Neural cell (in vitro differentiated cells): ENCODE data around the gene LRP8. TPM values are rescaled to one million over a fixed set of nuclear protein-coding genes. Genes with fewer than 3 reads are reported as not detected.

Experiments
- H2AFZ ChIP-seq: fragments of 200-600, 300-800 bp; sonication (generic), shearing (Covaris generic); 2 replicates; pipeline ENCODE4 v1.6.0; 2014; ENCODE audit warnings: low read depth, mild to moderate bottlenecking, antibody characterized with exemption, low read length, moderate library complexity
- H3F3A ChIP-seq: fragments of 200-600 bp; shearing (Covaris generic); 2 replicates; pipeline ENCODE4 v1.6.1; 2016; ENCODE audit warnings: mild to moderate bottlenecking, moderate library complexity, mixed read lengths, antibody characterized with exemption, low read length; ENCODE audit not compliant: insufficient read depth, poor library complexity, severe bottlenecking
- H3K27ac ChIP-seq: fragments of 200-600, 300-800 bp; sonication (generic), shearing (Covaris generic); 2 replicates; pipeline ENCODE4 v1.5.1; 2014; ENCODE audit warnings: mild to moderate bottlenecking, low read length, moderate library complexity
- H3K27me3 ChIP-seq: fragments of 300-800, 200-600 bp; sonication (generic), shearing (Covaris generic); 2 replicates; pipeline ENCODE4 v1.6.0; 2014; ENCODE audit warnings: mild to moderate bottlenecking, low read depth, low read length, moderate library complexity; ENCODE audit not compliant: insufficient read depth
- H3K36me3 ChIP-seq: fragments of 300-800, 200-600 bp; sonication (generic), shearing (Covaris generic); 2 replicates; pipeline ENCODE4 v1.5.1; 2014; ENCODE audit warnings: mild to moderate bottlenecking, antibody characterized with exemption, low read length, moderate library complexity; ENCODE audit not compliant: insufficient read depth
- H3K4me2 ChIP-seq: fragments of 300-800, 200-600 bp; sonication (generic), shearing (Covaris generic); 2 replicates; pipeline ENCODE4 v1.6.0; 2014; ENCODE audit warnings: mild to moderate bottlenecking, low read length
- H3K4me3 ChIP-seq: fragments of 300-800, 200-600 bp; sonication (generic), shearing (Covaris generic); 2 replicates; pipeline ENCODE4 v1.5.1; 2014; ENCODE audit warnings: mild to moderate bottlenecking, low read length, moderate library complexity
- H3K79me2 ChIP-seq: fragments of 200-600 bp; shearing (Covaris generic); replicated peaks from 2 replicates; pipeline ENCODE4 v1.6.0; 2014; ENCODE audit warnings: mild to moderate bottlenecking, low read length, moderate library complexity; ENCODE audit not compliant: insufficient read depth
- H3K9ac ChIP-seq: fragments of 300-800, 200-600 bp; sonication (generic), shearing (Covaris generic); 2 replicates; pipeline ENCODE4 v1.6.1; 2016; ENCODE audit warnings: mild to moderate bottlenecking, low read length, mixed read lengths
- H3K9me2 ChIP-seq: fragments of 200-600 bp; shearing (Covaris generic); 2 replicates; pipeline ENCODE4 v1.6.1; 2016; ENCODE audit warnings: mild to moderate bottlenecking, low read length, mixed read lengths; ENCODE audit not compliant: insufficient read depth
- H3K9me3 ChIP-seq: fragments of 200-600, 300-800 bp; sonication (generic), shearing (Covaris generic); 2 replicates; pipeline ENCODE4 v1.6.1; 2016; ENCODE audit warnings: mild to moderate bottlenecking, mixed run types, low read length, moderate library complexity, mixed read lengths
- H4K20me1 ChIP-seq: fragments of 200-600 bp; shearing (Covaris generic); 2 replicates; pipeline ENCODE4 v1.6.1; 2016; ENCODE audit warnings: mild to moderate bottlenecking, mixed run types; ENCODE audit not compliant: insufficient read depth
- CTCF ChIP-seq: fragments of 450-650 bp; IDR thresholded peaks from 2 replicates; pipeline ENCODE4 v1.5.1; 2014; ENCODE audit warnings: antibody characterized with exemption, mild to moderate bottlenecking, moderate library complexity; ENCODE audit not compliant: poor library complexity, severe bottlenecking
- EP300 ChIP-seq: fragments of 450-650 bp; conservative IDR thresholded peaks from 2 replicates; pipeline ENCODE4 v1.6.1; 2014; ENCODE audit warnings: antibody characterized with exemption, mild to moderate bottlenecking, moderate library complexity; ENCODE audit not compliant: poor library complexity, severe bottlenecking
- EZH2 ChIP-seq: fragments of 200-600, 300-800 bp; shearing (Covaris generic), sonication (generic); IDR thresholded peaks from 2 replicates; pipeline ENCODE4 v1.6.1; 2014; ENCODE audit warnings: antibody characterized with exemption, low read length, borderline replicate concordance, mild to moderate bottlenecking; ENCODE audit not compliant: insufficient read depth, poor library complexity, severe bottlenecking
- MXI1 ChIP-seq: fragments of 450-650 bp; conservative IDR thresholded peaks from 2 replicates; pipeline ENCODE4 v1.6.1; 2014; ENCODE audit warnings: antibody characterized with exemption, mild to moderate bottlenecking; ENCODE audit not compliant: poor library complexity, severe bottlenecking
- POLR2AphosphoS5 ChIP-seq: IDR thresholded peaks from 2 replicates; pipeline ENCODE4 v1.6.1; 2012
- RAD21 ChIP-seq: fragments of 450-650 bp; conservative IDR thresholded peaks from 2 replicates; pipeline ENCODE4 v1.6.1; 2014; ENCODE audit warnings: antibody characterized with exemption, mild to moderate bottlenecking, moderate library complexity
- REST ChIP-seq: IDR thresholded peaks from 2 replicates; pipeline ENCODE4 v1.6.1; 2012; ENCODE audit warnings: borderline replicate concordance
- SMC3 ChIP-seq: fragments of 450-650 bp; conservative IDR thresholded peaks from 2 replicates; pipeline ENCODE4 v1.6.1; 2014; ENCODE audit warnings: antibody characterized with exemption, mild to moderate bottlenecking, moderate library complexity; ENCODE audit not compliant: poor library complexity
- TAF1 ChIP-seq: IDR thresholded peaks from 2 replicates; pipeline ENCODE4 v1.6.1; 2012; ENCODE audit warnings: low read depth
- polyA plus RNA-seq: library from polyadenylated mRNA; depleted of rRNA; stranded (reverse); fragments of >200 nt; gene quantifications from 2 replicates; pipeline ENCODE4 v1.2.3, GENCODE V29; 2014

Gene LRP8
- polyA plus RNA-seq, 1 donor from 2014 or later: 65.8 TPM

- Histone ChIP-seq H3K4me2 (peak overlapping the region; percentile 32), H3K36me3 (no peaks in the 10 kb centered on the region), H3K9me3 (no peaks in the 10 kb centered on the region), H3K27ac (no peak overlapping the region), H3F3A (no peaks in the 10 kb centered on the region), H4K20me1 (no peaks in the 10 kb centered on the region), H3K9ac (peak overlapping the region; percentile 76), H3K9me2 (no peaks in the 10 kb centered on the region), H3K79me2 (no peaks in the 10 kb centered on the region), H3K27me3 (no peaks in the 10 kb centered on the region), H3K4me3 (peak overlapping the region; percentile 79), H2AFZ (peak overlapping the region; percentile 70)
- TF ChIP-seq TAF1 (no peak), SMC3 (no peak), EZH2 (no peak), MXI1 (no peak), REST (no peak), RAD21 (no peak), CTCF (no peak), POLR2AphosphoS5 (no peak), EP300 (no peak)
Observed at GRCh38 chr1:53196017-53196484, 131.8 kb downstream of the LRP8 start.

- H3K27ac ChIP-seq: no peak overlapping the region
- no peaks in the 10 kb centered on the region for H3F3A ChIP-seq
- H4K20me1 ChIP-seq: no peaks in the 10 kb centered on the region
- no peak overlapping the region for H3K4me2 ChIP-seq
- H3K9me2 ChIP-seq: no peaks in the 10 kb centered on the region
- no peak overlapping the region for H3K4me3 ChIP-seq
- no peak overlapping the region for H3K9ac ChIP-seq
- no peaks in the 10 kb centered on the region for H3K36me3 ChIP-seq
- TF ChIP-seq EZH2 (no peak), EP300 (no peak), POLR2AphosphoS5 (no peak), RAD21 (no peak), SMC3 (no peak), CTCF (no peak), MXI1 (no peak), TAF1 (no peak)
- H3K9me3 ChIP-seq: no peaks in the 10 kb centered on the region
- no peaks in the 10 kb centered on the region for H3K79me2 ChIP-seq
- H2AFZ ChIP-seq: no peak overlapping the region
- no peaks in the 10 kb centered on the region for H3K27me3 ChIP-seq
Observed at GRCh38 chr1:53195246-53196016, 132.4 kb downstream of the LRP8 start.
